H54 (cell line): Measurements from ENCODE around the gene GGA1.
"Not testable (repeated sequence)": the region's sequence is repeated elsewhere in the genome, so short reads cannot be mapped to it uniquely, and the experiment has no call there.

Source experiments
- DNase-seq: peaks from one replicate; pipeline ENCODE4 v3.0.0; 2011; ENCODE audit warnings: low spot score, mixed read lengths; ENCODE audit not compliant: insufficient read length
- FAIRE-seq: peaks from 3 replicates; lab custom pipeline; 2011; peaks lifted over from hg19 to GRCh38; lab: Jason Lieb, UNC
- POLR2A ChIP-seq: IDR thresholded peaks from 2 replicates; pipeline ENCODE4 v1.6.1; 2011; ENCODE audit warnings: low read depth, mild to moderate bottlenecking, low read length

GGA1 gene

DNA sequence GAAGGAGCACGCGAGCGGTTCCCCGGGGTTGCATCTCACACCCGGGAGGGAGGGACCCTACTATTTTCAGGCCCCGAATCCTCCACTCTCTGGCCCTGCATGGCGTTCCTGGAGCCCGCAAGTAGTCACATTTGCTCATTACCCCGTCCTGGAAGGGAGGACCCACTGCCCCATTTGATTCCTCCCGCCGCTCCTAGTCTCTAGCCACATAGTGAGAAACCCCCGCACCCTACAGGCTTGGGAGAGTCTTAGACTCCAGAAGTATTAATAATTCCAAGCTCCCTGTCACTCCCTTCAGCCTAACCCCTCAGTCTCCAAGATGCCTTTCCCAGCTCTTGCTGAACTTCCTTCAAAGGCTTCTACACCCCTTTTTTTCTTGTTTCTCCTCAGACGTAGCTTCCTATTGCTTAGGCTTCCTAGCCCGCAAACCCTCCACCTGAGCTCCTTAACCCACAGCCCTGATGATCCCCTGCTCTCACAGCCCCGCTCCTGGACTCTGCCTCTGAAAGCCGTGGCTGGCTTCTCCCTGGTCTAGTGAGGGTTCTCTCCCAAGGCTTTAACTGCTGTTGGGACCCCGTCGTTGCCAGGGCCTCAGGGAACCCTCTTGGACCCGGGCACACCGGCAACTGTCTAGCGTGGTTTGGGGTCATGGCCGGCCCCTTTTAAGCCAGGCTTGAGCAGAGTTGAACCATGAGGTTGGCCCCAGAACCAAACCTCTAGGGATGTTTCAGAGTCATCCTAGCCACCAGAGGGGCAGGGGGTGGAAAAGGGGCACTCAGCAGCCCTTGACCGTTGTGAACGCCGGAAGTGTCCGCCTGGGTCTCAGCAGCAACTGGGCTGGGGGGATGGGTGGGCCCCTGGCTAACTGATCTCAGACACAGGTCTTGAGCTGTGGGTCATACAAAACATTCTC lies 862 bp downstream of the GGA1 start:
- TF ChIP-seq POLR2A: no peak
- FAIRE-seq (no peak), DNase-seq (no peak)

DNA sequence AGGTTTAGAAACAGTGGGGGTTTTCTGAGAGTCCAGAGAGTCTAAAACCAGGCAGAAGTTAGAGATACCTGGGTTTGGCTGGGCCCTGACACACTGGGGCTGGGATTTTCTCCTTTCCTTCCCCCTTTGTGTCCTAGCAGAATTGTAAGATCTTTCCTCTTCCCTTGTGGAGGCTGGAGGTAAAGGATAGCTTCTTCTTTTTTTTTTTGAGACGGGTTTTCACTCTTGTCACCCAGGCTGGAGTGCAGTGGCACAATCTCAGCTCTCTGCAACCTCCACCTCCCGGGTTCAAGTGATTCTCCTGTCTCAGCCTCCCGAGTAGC lies 1.5 kb downstream of the GGA1 start:
- not testable (repeated sequence) for FAIRE-seq, DNase-seq

DNA sequence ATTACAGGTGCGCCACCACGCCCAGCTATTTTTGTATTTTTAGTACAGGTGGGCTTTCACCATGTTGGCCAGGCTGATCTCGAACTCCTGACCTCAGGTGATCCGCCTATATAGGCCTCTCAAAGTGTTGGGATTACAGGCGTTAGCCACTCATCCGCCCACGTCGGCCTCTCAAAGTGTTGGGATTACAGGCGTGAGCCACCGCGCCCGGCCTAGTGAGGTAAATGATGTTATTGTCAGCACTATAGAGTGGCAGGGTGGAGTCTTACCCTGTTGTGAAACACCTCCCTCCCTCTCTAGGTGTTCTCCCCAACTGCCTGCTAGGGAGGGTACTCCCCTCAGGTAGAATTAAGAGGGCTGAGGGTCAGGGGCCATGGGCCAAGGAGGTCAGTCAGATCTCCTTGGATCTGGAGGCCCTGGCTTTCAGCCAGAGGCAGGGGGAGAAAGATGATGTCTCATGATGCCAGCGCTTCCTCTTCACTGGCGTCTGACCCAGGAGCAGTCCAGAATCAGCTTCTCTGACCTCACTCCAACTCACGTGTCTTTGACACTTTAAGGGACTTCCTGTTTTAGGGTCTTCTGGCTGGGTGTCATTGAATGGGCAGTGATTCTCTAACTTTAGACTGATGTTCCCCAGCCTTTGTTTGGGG lies 2.0 kb downstream of the GGA1 start:
- no peak for FAIRE-seq
- no peak for TF ChIP-seq POLR2A
- no peak for DNase-seq

DNA sequence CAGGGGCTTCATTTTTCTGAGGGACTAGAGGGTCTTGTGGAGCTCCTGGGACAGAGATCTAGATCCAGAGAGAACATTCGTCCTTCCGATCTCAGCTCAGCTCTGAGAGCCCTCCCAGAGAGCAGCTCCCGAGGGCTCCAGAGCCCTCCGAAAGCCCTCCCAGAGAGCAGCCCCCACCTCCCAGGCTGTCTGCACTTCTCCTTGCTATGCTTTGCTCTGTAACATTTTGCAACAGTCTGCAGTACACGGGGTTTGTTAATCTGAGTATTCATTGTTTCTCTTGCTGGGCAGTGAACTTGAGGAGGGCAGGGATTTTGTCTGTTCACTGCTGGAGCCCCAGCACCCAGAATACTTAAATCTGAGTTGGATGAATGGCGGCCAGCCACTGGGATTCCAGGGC lies 2.6 kb downstream of the GGA1 start:
- DNase-seq (no peak), FAIRE-seq (no peak)
- no peak for TF ChIP-seq POLR2A

DNA sequence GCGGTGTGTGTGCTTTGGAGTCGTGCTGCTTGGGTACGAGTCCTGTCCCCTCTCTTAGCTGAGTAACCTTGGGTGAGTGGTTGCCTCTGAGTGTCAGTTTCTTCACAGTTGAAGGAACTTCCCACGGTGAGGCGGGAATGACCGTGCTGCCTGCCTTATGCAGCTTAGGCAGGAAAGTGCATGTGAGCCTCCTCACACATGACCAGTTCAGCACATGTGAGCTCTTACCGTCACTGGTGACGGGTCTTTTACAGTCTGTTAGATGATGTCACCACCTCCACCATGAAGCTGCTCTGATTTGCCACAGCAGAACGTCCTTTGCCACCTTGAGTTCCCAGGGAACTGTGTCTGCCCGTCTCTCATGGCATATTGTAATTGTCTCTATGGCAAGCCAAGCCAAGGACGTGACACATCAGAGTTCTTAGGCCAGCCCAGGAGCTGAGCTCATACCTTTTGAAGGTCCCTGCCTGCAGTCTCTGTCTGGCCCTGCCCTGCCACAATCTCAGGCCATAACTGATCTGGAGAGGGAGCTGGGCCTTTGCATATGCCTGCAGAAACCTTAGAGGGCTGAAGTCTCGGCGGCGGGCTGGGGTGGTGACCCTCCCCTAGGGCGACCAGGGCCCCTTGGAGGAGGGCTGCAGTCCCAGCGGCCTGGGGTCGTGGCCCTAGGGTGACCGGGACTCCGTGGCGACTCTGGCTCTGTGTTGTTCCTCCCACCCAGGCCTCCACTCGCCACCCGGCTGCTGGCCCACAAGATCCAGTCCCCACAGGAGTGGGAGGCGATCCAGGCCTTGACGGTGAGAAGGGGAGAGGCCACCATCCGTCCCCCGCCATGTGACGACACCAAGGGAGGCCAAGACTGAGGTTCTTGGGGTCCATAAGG lies 7.8 kb downstream of the GGA1 start:
- FAIRE-seq (no peak), DNase-seq (no peak)
- no peak for TF ChIP-seq POLR2A

DNA sequence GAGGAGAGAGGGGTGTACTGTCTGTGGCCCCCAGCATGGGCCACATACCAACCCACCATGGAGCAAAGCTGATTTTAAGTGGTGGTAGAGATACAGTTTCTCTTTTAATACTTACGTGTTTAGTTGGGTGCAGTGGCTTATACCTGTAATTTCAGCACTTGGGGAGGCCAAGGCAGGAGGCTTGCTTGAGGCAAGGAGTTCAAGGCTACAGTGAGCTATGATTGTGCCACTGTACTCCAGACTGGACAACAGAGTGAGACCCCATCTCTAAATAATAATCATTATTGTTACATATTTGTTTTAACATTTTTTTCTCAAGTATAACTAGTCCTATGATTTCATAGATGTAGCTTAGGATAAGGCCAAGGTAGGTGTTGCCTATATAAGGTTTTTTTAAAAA lies 8.8 kb downstream of the GGA1 start:
- no peak for FAIRE-seq
- DNase-seq: no peak
- no peak for TF ChIP-seq POLR2A

DNA sequence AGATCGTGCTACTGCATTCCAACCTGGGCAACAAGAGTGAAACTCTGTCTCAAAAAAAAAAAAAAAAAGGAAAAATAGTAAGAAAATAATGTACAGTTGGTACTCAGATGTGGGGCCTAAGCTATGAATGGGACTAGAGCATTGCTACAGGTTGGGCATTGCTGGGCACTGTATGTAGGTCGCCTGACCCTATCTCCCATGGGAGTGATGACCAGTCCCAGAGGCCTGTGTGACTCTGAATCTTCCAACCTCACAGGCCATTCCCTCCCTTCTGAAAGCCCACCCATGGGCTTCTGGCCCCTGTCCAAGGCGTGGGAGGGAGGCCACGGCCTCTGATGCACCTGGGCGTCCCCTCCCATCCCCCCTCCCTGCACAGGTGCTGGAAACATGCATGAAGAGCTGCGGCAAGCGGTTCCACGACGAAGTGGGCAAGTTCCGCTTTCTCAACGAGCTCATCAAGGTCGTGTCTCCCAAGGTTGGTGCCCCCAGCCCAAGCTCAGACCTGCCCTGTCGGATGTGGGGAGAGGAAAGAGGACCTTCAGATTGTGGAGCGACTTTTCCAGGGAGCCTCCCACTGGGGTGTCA lies 9.5 kb downstream of the GGA1 start:
- no peak for FAIRE-seq

DNA sequence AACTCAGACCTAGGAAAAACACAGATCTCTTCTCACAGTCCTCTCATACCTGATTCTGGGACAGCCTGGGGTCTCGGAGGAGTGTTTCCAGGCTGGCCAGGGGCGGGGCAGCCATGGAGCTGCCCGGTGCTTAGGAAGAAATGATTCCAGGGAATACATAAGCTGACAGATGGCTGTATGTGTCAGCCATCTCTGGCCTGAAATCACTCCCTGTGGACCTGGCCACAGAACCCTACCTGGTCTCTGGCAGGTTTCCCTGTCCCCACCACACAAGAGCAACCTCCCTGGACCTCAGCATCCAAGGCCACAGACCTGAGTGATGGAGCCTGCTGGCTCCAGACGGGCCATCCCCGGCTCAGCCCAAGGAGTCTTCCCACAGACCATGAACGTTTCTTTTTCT lies 10.0 kb downstream of the GGA1 start:
- no peak for DNase-seq
- TF ChIP-seq POLR2A: no peak

More for the DNA sequence above, 9.5 kb downstream of the GGA1 start:
- no peak for TF ChIP-seq POLR2A
- no peak for DNase-seq

DNA sequence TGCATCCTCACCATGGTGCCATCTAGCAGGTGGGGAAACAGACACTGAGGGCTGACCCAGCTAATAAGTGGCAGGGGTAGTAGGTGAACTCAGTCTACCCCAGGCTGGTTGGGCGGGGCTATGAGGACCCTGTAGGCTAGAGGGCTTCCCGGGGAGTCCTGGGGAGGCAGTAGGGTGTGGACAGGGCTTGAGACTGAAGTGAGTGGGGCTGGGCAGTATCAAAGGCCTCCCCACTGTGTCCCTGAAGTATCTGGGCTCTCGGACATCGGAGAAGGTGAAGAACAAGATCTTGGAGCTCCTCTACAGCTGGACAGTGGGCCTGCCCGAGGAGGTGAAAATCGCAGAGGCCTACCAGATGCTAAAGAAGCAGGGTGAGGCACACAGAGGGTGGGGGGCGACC lies 11.4 kb downstream of the GGA1 start:
- no peak for FAIRE-seq
- DNase-seq: no peak
- TF ChIP-seq POLR2A: no peak

More for the DNA sequence above, 10.0 kb downstream of the GGA1 start:
- FAIRE-seq: no peak

DNA sequence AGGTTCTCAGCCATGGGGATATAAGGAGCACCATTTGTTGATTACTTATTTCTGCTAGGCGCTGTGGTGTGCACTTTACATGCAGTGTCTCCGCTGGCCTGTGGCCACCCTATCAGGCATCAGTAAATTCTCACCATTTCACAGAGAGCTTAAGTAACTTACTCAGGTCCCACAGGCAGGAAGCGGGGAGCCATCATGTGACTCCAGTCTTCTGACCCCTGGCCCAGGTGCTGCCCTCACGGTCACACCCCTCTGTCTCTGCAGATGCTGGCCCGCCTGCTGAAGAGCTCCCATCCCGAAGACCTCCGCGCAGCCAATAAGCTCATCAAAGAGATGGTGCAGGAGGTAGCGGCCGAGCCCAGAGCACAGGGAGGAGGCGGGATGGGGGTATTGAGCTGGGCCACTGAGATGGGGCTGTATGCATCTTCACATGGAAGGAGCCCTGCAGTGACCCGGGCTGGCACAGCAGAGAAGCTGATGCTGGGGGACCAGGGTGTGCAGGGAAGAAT lies 12.8 kb downstream of the GGA1 start:
- TF ChIP-seq POLR2A: no peak
- FAIRE-seq (no peak), DNase-seq (no peak)

DNA sequence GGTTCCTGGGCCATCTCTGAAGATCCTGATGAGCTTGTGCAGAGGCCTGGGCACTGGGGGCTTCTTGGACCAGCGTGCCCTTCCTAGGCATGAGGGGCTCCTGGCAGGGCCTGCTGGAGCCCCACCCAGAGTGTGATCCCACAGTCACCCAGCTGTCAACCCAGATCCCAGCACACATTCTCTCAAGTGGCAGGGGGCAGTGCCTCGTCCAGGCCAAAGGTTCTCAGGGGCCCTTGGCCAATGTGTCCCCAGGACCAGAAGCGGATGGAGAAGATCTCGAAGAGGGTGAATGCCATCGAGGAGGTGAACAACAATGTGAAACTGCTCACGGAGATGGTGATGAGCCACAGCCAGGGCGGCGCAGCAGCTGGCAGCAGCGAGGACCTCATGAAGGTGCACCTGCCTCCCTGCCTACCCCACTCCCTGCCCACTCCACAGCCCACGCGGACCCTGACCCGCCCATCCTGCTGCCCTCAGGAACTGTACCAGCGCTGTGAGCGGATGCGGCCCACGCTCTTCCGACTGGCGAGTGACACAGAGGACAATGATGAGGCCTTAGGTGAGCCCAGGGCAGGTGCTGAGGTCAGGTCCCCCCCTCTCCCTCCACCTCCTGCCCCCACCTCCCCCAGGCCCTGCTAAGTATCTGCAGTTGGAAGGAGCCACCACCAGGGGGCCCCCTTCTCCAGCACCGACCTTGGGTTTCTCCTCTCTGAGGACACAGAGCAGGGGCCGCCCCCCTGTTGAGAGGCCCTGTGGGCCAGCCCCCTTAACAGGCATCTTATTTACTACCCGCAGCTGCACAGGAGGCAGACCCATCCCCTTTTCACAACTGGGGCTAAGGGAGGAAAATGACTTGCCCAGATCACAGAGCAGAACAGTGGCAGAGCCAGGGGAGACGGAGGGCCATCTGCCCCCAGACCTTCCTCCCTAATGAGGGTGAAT lies 14.7 kb downstream of the GGA1 start:
- no peak for FAIRE-seq
- DNase-seq: no peak
- TF ChIP-seq POLR2A: no peak

DNA sequence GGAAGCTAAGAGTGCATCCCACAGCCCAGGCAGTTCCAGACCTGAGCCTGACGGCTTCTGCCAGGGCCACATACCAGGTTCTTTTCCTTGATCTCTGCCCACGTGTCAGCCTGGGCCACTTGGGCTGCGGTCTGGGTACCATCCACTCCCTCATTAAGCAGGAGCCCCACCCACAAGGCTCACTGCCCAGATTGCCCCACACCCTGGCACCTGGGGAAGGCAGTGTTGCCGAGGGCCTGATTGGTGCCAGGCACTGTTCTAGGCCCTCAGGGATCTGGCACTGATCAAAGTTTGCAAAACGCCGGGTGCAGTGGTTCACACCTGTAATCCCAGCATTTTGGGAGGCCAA lies 15.4 kb downstream of the GGA1 start:
- FAIRE-seq (no peak), DNase-seq (no peak)
- no peak for TF ChIP-seq POLR2A
